Measurements from ENCODE around the gene LPCAT3. TPM values are rescaled to one million over a fixed set of nuclear protein-coding genes. Genes with fewer than 3 reads are reported as not detected.
A peak's percentile ranks its signal among the peaks of the same experiment; 100 is the strongest.

LPCAT3 gene
- total and polyA plus RNA-seq, 2 experiments from 2014 or later, result 11.8 to 19.7 TPM

DNA sequence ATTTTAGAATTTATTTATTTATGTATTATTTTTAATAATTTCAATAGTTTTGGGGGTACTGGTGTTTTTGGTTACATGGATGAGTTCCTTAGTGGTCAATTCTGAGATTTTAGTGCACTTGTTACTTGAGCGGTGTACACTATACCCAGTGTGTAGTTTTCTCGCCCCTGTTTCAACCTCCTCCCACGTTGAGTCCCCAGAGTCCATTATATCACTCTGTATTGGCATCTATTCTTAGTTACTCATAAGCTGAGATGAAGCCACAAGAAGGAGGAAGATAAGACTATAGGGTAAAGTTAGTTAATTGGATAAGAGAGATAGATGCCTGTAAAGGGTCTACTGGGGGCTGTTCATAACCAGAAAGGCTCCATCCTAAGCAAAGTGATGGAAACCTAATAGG is 46.2 kb upstream of the LPCAT3 start:
- no peak overlapping the region for H3K4me3 ChIP-seq
- DNase-seq, result no peak

DNA sequence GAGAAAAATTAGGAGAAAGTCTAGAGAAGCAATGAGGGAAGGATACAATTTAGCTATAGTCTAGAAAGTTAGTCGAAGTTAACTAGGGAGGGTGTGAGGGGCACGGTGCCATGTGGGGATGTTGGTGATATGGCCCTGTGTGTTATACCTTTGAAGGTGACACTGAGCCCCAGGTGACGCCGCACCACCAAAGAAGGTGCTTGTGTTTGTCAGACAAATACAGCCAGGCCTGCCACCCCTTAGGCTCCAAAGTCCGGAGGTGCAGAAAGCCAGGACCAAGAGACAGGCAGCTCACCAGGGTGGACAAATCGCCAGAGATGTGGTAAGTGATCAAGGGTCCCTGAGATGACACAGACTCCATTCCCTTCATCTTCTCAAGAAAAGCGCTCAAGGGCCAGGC is 43.3 kb upstream of the LPCAT3 start:
- no peak for TF ChIP-seq EZH2phosphoT487 (IDR thresholded peaks at IDR 0.05; ENCODE audit: insufficient read depth, low read depth)
- no peak for TF ChIP-seq EZH2 (IDR thresholded peaks at IDR 0.05; ENCODE audit: insufficient read depth, poor library complexity, severe bottlenecking)
- in situ Hi-C loops (cut with MboI), result no loop called here
- Histone ChIP-seq H3K4me2 (ENCODE audit: unreplicated experiment) (peak overlapping the region; percentile 98), H3K79me2 (ENCODE audit: insufficient read depth) (peaks cover 8% of the 10 kb centered on the region; the same call in 1 of the 2 replicates), H3K9me3 (ENCODE audit: low read depth) (no peaks in the 10 kb centered on the region), H3K4me1 (ENCODE audit: insufficient read depth) (peaks cover 14% of the 10 kb centered on the region), H3K36me3 (ENCODE audit: low read depth) (peaks cover 25% of the 10 kb centered on the region; the same call in 1 of the 2 replicates), H3F3A (ENCODE audit: insufficient read depth) (peaks cover 3% of the 10 kb centered on the region; the same call in 1 of the 2 replicates), H2AFZ (peak overlapping the region; percentile 86), H4K20me1 (ENCODE audit: insufficient read depth) (no peaks in the 10 kb centered on the region), H3K27ac (peak overlapping the region; percentile 89), H3K9me2 (ENCODE audit: insufficient read depth) (no peaks in the 10 kb centered on the region), H3K4me3 (peak overlapping the region; percentile 81), H3K27me3 (replicated peaks; ENCODE audit: insufficient read depth) (no peaks in the 10 kb centered on the region), H3K9ac (peak overlapping the region; percentile 87)
- DNase-seq, result no peak
- WGBS, 2 experiments (ENCODE audit: low coverage in 1 of 2, low lambda C conversion rate in 2 of 2, missing lambda C conversion rate in 2 of 2), result 75 to 77% methylated on average over 7 of the region's 7 CpGs

More for the DNA sequence above, 46.2 kb upstream of the LPCAT3 start:
- H3F3A ChIP-seq (ENCODE audit: insufficient read depth), result peaks cover 3% of the 10 kb centered on the region; the same call in 1 of the 2 replicates
- H3K9me3 ChIP-seq (ENCODE audit: low read depth), result no peaks in the 10 kb centered on the region
- no peak overlapping the region for H3K9ac ChIP-seq
- H3K27ac ChIP-seq, result no peak overlapping the region
- TF ChIP-seq EZH2 (IDR thresholded peaks at IDR 0.05; ENCODE audit: insufficient read depth, poor library complexity, severe bottlenecking), result no peak
- no peak overlapping the region for H2AFZ ChIP-seq
- in situ Hi-C loops (cut with MboI), result no loop called here
- peaks cover 14% of the 10 kb centered on the region for H3K4me1 ChIP-seq (ENCODE audit: insufficient read depth)
- H3K36me3 ChIP-seq (ENCODE audit: low read depth), result peaks cover 25% of the 10 kb centered on the region
- 71 to 79% methylated on average over 3 of the region's 3 CpGs for WGBS, 2 experiments (ENCODE audit: low coverage in 1 of 2, low lambda C conversion rate in 2 of 2, missing lambda C conversion rate in 2 of 2)
- peaks cover 8% of the 10 kb centered on the region; the same call in 1 of the 2 replicates for H3K79me2 ChIP-seq (ENCODE audit: insufficient read depth)
- no peaks in the 10 kb centered on the region for H4K20me1 ChIP-seq (ENCODE audit: insufficient read depth)
- H3K4me2 ChIP-seq (ENCODE audit: unreplicated experiment), result no peak overlapping the region
- H3K9me2 ChIP-seq (ENCODE audit: insufficient read depth), result no peaks in the 10 kb centered on the region
- H3K27me3 ChIP-seq (replicated peaks; ENCODE audit: insufficient read depth), result no peaks in the 10 kb centered on the region

DNA sequence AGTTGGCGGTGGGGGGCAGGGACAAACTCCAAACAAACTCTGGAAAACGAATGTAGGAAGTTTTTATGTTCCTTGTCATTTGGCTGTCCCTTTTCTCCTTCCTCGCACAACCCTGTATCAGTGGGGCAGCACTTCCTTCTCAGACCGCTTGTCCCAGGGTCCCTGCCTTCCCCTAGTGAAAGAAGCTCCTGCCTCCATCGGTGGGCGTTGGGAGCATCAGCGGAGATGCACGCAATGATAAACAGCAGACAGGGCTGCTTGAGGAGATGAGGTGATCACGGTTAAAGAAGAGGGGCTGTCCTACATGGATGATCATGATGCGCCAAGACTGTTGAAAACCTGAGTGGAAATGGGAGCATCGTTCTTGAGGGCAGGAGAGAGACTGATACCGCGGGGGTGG is 42.9 kb upstream of the LPCAT3 start:
- 7 to 9% methylated on average over 13 of the region's 13 CpGs for WGBS, 2 experiments (ENCODE audit: low coverage in 1 of 2, low lambda C conversion rate in 2 of 2, missing lambda C conversion rate in 2 of 2)
- DNase-seq, result peak; percentile 63
- no peaks in the 10 kb centered on the region for H3K9me3 ChIP-seq (ENCODE audit: low read depth)
- no peaks in the 10 kb centered on the region for H3K27me3 ChIP-seq (replicated peaks; ENCODE audit: insufficient read depth)
- H2AFZ ChIP-seq, result peak overlapping the region; percentile 86
- no peaks in the 10 kb centered on the region for H3K9me2 ChIP-seq (ENCODE audit: insufficient read depth)
- peaks cover 8% of the 10 kb centered on the region; the same call in 1 of the 2 replicates for H3K79me2 ChIP-seq (ENCODE audit: insufficient read depth)
- H3K4me3 ChIP-seq, result peak overlapping the region; percentile 81
- in situ Hi-C loops (cut with MboI), result no loop called here
- H3K27ac ChIP-seq, result peak overlapping the region; percentile 89
- H3K4me1 ChIP-seq (ENCODE audit: insufficient read depth), result peaks cover 14% of the 10 kb centered on the region
- no peaks in the 10 kb centered on the region for H4K20me1 ChIP-seq (ENCODE audit: insufficient read depth)
- peak overlapping the region; percentile 98 for H3K4me2 ChIP-seq (ENCODE audit: unreplicated experiment)
- TF ChIP-seq EZH2phosphoT487 (IDR thresholded peaks at IDR 0.05; ENCODE audit: insufficient read depth, low read depth), result no peak
- peaks cover 3% of the 10 kb centered on the region; the same call in 1 of the 2 replicates for H3F3A ChIP-seq (ENCODE audit: insufficient read depth)
- H3K9ac ChIP-seq, result peak overlapping the region; percentile 87
- peaks cover 20% of the 10 kb centered on the region; the same call in 1 of the 2 replicates for H3K36me3 ChIP-seq (ENCODE audit: low read depth)

DNA sequence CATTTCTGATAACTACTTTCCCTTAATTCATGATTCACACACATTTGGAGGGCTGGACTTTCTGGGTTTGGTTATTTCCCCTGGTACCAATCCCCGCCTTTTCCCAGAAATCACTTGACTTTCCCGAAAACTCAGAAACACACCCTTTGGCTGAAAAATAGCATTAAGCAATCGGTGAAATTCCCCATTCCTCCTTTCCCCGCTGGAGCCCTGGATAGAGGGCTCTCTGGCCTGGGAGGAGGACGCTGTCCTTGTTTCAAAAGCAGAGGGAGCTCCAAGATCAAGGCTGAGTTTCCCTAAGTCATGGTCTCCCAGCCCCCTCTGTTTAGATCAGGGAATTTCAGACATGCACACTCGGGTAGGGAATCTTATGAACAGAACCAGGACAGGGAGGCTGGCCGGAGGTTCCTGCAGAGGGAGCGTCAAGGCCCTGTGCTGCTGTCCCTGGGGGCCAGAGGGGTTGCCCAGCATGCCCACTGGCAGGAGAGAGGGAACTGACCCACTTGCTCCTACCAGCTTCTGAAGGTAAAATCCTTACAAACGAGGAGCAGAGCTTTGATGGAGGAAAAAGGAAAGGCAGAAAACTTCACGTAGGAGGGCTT is 42.2 kb upstream of the LPCAT3 start, which contains the start of gene C1S:
C1S (plus strand) TSS at position 366 of the 602 bp plus-strand sequence. CDS start 1,195 bp downstream, outside the sequence.
- Histone ChIP-seq H3K4me3 (peak within 1 kb of the TSS; percentile 81), H3K27ac (peak within 1 kb of the TSS; percentile 89), H2AFZ (peak within 1 kb of the TSS; percentile 86), H3K9me2 (ENCODE audit: insufficient read depth) (no peaks in the 10 kb centered on the region), H3K36me3 (ENCODE audit: low read depth) (peaks cover 14% of the 10 kb centered on the region; the same call in 1 of the 2 replicates), H3K9me3 (ENCODE audit: low read depth) (no peaks in the 10 kb centered on the region), H3K79me2 (ENCODE audit: insufficient read depth) (peaks cover 8% of the 10 kb centered on the region; the same call in 1 of the 2 replicates), H3K9ac (peak within 1 kb of the TSS; percentile 87), H3F3A (ENCODE audit: insufficient read depth) (peaks cover 3% of the 10 kb centered on the region; the same call in 1 of the 2 replicates), H4K20me1 (ENCODE audit: insufficient read depth) (no peaks in the 10 kb centered on the region), H3K4me2 (ENCODE audit: unreplicated experiment) (peak within 1 kb of the TSS; percentile 98), H3K27me3 (replicated peaks; ENCODE audit: insufficient read depth) (no peaks in the 10 kb centered on the region), H3K4me1 (ENCODE audit: insufficient read depth) (peaks cover 14% of the 10 kb centered on the region)
- WGBS, 2 experiments (ENCODE audit: low coverage in 1 of 2, low lambda C conversion rate in 2 of 2, missing lambda C conversion rate in 2 of 2), result 2 to 4% methylated on average over 10 of the region's 10 CpGs
- peak; percentile 98 for DNase-seq
- in situ Hi-C loops (cut with MboI), result no loop called here
- TF ChIP-seq EZH2 (IDR thresholded peaks at IDR 0.05; ENCODE audit: insufficient read depth, poor library complexity, severe bottlenecking), result no peak
- TF ChIP-seq EZH2phosphoT487 (IDR thresholded peaks at IDR 0.05; ENCODE audit: insufficient read depth, low read depth), result no peak
